Nephron progenitor cell (in vitro differentiated cells): ENCODE measurements around the gene ISG15.
"Not testable (repeated sequence)": the region's sequence is repeated elsewhere in the genome, so short reads cannot be mapped to it uniquely, and the experiment has no call there.

Experiments used
- DNase-seq: peaks from one replicate; pipeline ENCODE4 v3.0.0; 2021
- H3K27ac Mint-ChIP-seq: 2 replicates; pipeline ENCODE4 v1.8.0; 2021; ENCODE audit warnings: mild to moderate bottlenecking, moderate library complexity, mixed read lengths
- H3K27me3 Mint-ChIP-seq: 2 replicates; pipeline ENCODE4 v1.8.0; 2021; ENCODE audit warnings: mild to moderate bottlenecking, low read depth, mixed read lengths; ENCODE audit not compliant: poor library complexity
- H3K36me3 Mint-ChIP-seq: 2 replicates; pipeline ENCODE4 v1.8.0; 2021; ENCODE audit warnings: low read depth, mixed read lengths
- H3K4me1 Mint-ChIP-seq: 2 replicates; pipeline ENCODE4 v1.8.0; 2021; ENCODE audit warnings: mixed read lengths
- H3K4me3 Mint-ChIP-seq: 2 replicates; pipeline ENCODE4 v1.8.0; 2021; ENCODE audit warnings: mild to moderate bottlenecking, moderate library complexity, mixed read lengths
- H3K9me3 Mint-ChIP-seq: 2 replicates; pipeline ENCODE4 v1.8.0; 2021; ENCODE audit warnings: mild to moderate bottlenecking, moderate library complexity, mixed read lengths
- TF ChIP-seq, protein P1 (sequence below): fragments of 200-600 bp; sonication (generic); IDR thresholded peaks from 2 replicates; pipeline ENCODE4 v1.5.0; 2021; ENCODE audit warnings: antibody characterized with exemption

Gene ISG15

DNA sequence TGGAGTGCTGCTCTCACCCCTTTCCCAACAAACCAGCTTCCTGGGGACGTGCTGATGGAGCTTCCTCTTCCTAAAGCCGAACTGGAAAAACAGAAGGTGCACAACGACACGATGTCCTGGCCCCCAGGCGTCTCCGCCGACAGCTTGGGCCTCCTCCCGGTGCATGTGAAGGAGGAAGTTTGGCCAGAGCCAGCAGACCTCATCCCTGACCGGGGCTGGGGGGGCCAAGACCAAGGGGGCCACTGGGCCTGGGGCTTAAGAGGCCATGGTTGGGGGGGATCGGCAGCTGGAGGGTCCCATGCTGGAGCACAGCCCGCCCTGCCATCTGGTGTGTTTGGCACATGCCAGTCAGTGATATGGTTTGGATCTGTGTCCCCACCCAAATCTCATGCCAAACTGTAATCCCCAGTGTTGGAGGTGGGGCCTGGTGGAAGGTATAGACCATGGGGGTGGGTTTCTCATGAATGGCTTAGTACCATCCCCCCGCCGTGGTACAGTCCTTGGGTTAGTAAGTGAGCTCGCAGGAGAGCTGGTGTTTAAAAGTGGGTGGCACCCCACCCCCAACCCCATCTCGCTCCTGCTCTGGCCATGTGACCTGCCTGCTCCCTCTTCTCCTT is 19.8 kb upstream of the ISG15 start:
- Mint-ChIP-seq H3K27me3 (peaks cover 63% of the 10 kb centered on the region), H3K4me3 (no peak overlapping the region), H3K9me3 (peaks cover 53% of the 10 kb centered on the region), H3K27ac (no peak overlapping the region), H3K36me3 (peaks cover 23% of the 10 kb centered on the region), H3K4me1 (peaks cover 14% of the 10 kb centered on the region)
- TF ChIP-seq, protein P1, sequence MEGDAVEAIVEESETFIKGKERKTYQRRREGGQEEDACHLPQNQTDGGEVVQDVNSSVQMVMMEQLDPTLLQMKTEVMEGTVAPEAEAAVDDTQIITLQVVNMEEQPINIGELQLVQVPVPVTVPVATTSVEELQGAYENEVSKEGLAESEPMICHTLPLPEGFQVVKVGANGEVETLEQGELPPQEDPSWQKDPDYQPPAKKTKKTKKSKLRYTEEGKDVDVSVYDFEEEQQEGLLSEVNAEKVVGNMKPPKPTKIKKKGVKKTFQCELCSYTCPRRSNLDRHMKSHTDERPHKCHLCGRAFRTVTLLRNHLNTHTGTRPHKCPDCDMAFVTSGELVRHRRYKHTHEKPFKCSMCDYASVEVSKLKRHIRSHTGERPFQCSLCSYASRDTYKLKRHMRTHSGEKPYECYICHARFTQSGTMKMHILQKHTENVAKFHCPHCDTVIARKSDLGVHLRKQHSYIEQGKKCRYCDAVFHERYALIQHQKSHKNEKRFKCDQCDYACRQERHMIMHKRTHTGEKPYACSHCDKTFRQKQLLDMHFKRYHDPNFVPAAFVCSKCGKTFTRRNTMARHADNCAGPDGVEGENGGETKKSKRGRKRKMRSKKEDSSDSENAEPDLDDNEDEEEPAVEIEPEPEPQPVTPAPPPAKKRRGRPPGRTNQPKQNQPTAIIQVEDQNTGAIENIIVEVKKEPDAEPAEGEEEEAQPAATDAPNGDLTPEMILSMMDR: no peak
- no peak for DNase-seq

DNA sequence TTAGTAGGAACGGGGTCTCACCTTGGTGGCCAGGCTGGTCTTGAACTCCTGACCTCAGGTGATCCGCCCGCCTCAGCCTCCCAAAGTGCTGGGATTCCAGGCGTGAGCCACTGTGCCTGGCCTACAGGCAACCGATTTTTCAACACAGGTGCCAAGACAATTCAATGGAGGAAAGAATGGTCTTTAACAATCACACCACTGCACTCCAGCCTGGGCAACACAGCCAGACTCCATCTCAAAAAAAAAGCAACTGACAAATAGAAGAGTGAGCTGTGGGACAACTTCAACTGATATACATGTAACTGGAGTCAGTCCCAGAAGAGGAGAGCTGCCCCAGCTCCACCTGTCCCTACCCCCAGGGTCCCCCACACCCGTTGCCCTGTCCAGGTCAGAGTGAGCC is 18.8 kb upstream of the ISG15 start:
- H3K9me3 Mint-ChIP-seq: peaks cover 42% of the 10 kb centered on the region
- not testable (repeated sequence) for H3K4me3 Mint-ChIP-seq, DNase-seq, H3K27ac Mint-ChIP-seq
- peaks cover 14% of the 10 kb centered on the region for H3K4me1 Mint-ChIP-seq
- peaks cover 56% of the 10 kb centered on the region for H3K27me3 Mint-ChIP-seq
- peaks cover 15% of the 10 kb centered on the region for H3K36me3 Mint-ChIP-seq

DNA sequence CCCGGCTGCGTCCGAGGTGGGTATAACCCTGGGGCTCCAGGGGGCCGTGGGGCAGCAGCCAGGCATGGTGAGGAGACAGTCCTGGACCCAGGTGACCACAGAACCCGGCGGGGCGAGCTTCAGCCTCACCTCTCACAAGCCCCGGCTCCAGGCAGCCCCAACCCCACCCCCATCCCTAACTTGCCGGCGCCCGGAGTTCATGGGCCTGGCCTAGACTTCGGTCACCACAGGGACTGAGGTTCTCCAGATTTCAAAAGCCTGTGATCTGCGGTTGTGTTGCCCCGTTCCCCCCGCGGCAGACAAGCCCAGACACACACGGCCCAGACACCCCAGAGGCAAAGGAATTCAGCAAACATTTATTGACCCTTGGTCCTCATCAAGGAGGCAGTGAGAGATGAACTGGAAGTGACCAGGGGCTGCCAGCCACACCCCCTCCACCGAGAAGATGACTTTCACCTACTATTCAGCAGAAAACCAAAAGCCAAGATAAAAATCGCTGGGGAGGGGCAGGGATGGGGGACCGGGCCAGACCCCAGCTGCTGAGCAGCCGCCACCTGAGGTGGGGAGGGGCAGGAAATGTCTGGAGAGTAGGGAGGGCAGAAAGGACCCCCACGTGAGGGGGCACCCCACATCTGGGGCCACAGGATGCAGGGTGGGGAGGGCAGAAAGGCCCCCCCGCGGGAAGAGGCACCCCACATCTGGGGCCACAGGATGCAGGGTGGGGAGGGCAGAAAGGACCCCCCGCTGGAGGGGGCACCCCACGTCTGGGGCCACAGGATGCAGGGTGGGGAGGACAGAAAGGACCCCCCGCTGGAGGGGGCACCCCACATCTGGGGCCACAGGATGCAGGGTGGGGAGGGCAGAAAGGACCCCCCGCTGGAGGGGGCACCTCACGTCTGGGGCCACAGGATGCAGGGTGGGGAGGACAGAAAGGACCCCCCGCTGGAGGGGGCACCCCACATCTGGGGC is 17.3 kb upstream of the ISG15 start:
- Mint-ChIP-seq H3K4me1 (peaks cover 14% of the 10 kb centered on the region), H3K9me3 (peaks cover 29% of the 10 kb centered on the region), H3K36me3 (peaks cover 15% of the 10 kb centered on the region), H3K4me3 (peak overlapping the region; percentile 44), H3K27me3 (peaks cover 49% of the 10 kb centered on the region), H3K27ac (no peak overlapping the region)
- TF ChIP-seq, protein P1: no peak
- DNase-seq: peak; percentile 9

DNA sequence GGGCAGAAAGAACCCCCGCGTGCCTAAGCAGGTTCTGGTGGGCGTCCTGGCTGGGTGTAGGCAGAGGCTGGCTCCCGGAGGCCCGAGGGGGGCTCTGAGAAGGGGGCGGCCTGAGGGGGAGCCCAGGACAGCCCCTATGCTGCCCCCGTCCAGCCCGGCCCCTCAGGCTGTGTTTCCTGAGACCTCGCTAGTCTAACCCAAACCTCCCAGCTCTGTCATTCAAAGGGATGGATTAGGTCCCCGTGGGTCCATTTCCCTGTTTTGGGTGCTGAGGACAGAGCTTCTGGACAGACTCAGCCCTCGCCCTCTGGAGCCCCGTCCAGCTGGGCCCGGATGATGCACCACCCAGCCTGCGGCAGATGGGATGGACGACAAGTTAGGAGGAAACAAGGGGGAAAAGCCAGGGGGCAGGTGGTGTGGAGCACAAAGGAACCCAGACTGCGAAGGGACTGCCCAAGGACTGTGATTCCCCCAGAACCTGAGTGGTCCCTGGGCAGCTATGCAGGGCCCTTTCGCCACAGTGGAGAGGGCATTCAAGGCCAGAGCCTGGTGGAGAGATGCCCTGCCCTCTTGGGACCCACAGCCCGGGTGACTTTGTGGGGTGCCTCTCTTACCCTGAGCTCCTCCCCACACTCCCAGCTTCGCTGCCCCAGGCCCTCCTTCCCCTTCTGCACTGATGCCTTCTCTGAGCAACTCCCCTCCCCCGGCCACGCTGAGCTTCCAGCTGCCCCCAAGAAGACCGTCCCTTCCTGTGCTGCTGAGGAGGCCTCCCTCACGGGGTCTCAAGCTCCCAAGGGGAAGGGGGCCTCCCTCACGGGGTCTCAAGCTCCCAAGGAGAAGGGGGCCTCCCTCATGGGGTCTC is 16.2 kb upstream of the ISG15 start:
- Mint-ChIP-seq H3K4me1 (peaks cover 14% of the 10 kb centered on the region), H3K9me3 (peaks cover 18% of the 10 kb centered on the region), H3K36me3 (peaks cover 11% of the 10 kb centered on the region), H3K4me3 (peak overlapping the region; percentile 56), H3K27me3 (peaks cover 42% of the 10 kb centered on the region), H3K27ac (peak overlapping the region; percentile 49)
- TF ChIP-seq, protein P1: no peak
- no peak for DNase-seq

DNA sequence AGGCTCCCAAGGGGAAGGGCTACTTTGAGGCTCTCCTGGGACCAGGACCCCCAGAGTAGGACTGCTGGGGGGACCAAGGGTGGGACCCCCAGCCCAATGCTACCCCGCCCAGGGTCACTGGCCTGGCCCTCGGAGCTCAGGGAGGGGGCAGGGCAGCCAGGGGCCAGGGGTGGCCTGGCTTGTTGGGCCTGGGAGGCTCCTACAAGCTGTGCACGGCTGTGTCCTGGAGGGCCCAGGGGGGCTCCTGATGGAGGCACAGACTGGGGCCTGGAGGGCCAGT is 15.6 kb upstream of the ISG15 start:
- Mint-ChIP-seq H3K9me3 (peaks cover 12% of the 10 kb centered on the region), H3K36me3 (peaks cover 5% of the 10 kb centered on the region), H3K4me1 (peaks cover 14% of the 10 kb centered on the region), H3K4me3 (peak overlapping the region; percentile 8), H3K27me3 (peaks cover 36% of the 10 kb centered on the region), H3K27ac (no peak overlapping the region)
- TF ChIP-seq, protein P1: no peak
- DNase-seq: no peak
